ENCODE results near the gene PPP1R1A.

- no peak for TF ChIP-seq CTCF (IDR thresholded peaks at IDR 0.05)
- TF ChIP-seq EZH2 (IDR thresholded peaks at IDR 0.05; ENCODE audit: borderline replicate concordance, insufficient read depth, low read depth, low read length, poor library complexity, severe bottlenecking), result no peak
These were observed 4.7 kb upstream of the PPP1R1A start for GRCh38 chr12:54593135-54593534.

All from B cell (primary cell).